ENCODE measurements around the gene COL23A1.
A peak's percentile ranks its signal among the peaks of the same experiment; 100 is the strongest.

The COL23A1 gene

DNA sequence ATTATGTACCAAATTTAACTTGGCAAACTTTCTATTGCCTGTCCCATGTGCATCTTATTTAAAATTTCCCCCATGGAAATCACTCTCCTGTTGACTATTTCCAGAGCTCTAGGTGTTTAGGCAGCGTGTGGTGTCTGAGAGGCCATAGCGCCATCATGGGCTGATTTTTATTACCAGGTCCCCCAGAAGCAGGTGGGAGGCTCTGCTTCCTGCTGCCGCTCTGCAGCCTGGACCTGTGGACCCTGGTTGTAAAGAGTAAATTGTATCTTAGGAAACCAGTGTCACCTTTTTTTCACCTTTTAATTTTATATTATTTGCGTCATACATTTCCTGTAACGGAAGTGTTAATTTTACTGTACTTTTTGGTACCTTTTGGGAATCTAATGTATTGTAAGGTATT is 379.5 kb downstream of the COL23A1 start:
- Histone ChIP-seq H3K36me3 (peaks cover 85% of the 10 kb centered on the region), H3K27ac (no peak overlapping the region), H3K27me3 (no peaks in the 10 kb centered on the region), H3K4me1 (ENCODE audit: control insufficient read depth in 1 of 2, insufficient read depth in 1 of 2, low read depth in 1 of 2, low read length in 1 of 2) (peaks cover 34 to 41% of the 10 kb centered on the region in 2 experiments), H3K4me3 (ENCODE audit: low read depth in 1 of 2, low read length in 1 of 2) (no peak overlapping the region), H3K9me3 (no peaks in the 10 kb centered on the region)
- TF ChIP-seq, protein P1, sequence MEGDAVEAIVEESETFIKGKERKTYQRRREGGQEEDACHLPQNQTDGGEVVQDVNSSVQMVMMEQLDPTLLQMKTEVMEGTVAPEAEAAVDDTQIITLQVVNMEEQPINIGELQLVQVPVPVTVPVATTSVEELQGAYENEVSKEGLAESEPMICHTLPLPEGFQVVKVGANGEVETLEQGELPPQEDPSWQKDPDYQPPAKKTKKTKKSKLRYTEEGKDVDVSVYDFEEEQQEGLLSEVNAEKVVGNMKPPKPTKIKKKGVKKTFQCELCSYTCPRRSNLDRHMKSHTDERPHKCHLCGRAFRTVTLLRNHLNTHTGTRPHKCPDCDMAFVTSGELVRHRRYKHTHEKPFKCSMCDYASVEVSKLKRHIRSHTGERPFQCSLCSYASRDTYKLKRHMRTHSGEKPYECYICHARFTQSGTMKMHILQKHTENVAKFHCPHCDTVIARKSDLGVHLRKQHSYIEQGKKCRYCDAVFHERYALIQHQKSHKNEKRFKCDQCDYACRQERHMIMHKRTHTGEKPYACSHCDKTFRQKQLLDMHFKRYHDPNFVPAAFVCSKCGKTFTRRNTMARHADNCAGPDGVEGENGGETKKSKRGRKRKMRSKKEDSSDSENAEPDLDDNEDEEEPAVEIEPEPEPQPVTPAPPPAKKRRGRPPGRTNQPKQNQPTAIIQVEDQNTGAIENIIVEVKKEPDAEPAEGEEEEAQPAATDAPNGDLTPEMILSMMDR (IDR thresholded peaks at IDR 0.05), result no peak

DNA sequence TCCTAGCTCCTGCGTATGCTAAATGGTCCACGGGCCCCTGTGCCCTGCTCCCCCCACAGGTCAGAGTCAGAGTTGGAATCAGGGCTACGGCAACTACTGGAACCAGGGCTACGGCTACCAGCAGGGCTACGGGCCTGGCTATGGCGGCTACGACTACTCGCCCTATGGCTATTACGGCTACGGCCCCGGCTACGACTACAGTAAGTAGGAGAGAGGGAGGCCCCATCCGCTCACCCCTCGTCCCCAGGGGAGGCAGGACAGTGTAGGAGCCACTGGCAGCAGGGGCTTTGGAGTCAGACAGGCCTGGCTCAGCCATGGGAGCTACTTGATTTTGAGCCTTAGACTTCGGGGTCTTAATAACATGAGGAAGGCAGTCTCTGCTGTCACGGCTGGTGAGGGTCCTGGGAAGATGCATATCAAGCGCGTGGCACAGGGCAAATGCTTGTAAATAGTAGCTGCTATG is 380.1 kb downstream of the COL23A1 start:
- no peaks in the 10 kb centered on the region for H3K9me3 ChIP-seq

DNA sequence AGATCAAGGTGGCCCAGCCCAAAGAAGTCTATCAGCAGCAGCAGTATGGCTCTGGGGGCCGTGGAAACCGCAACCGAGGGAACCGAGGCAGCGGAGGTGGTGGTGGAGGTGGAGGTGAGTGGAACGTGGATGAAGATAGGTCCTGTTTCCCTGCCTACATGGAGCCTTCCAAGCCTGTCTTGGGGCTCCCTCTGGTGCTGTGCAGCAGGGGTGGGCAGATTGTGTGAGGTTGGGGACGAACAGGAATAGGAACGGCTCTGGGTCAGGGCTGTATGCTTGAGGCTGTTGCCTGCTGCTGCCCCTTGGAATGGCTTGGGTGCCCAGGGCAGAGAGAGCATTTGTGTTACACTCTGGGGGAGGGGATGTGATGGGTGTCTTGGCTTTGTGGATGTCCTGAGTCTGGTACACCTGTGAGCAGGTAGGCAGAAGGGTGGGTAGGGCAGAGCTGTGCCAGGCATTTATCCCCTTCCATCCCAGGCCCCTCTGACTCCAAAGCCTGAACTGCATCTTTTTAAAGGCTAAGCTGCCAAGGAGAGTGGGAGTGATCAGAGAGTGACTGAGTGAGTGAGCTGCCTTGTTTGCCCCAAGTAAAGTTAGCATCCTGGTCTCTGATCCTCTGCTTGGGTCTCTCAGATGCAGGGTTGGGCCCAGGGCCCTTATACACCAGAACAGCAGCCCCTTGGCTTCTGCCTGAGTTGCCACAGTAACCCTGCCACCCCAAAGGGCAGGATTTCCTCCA is 380.7 kb downstream of the COL23A1 start:
- Histone ChIP-seq H3K36me3 (peaks cover 82% of the 10 kb centered on the region), H3K27ac (peak overlapping the region; percentile 10), H3K4me1 (ENCODE audit: control insufficient read depth in 1 of 2, insufficient read depth in 1 of 2, low read depth in 1 of 2, low read length in 1 of 2) (peaks cover 27 to 33% of the 10 kb centered on the region in 2 experiments), H3K9me3 (no peaks in the 10 kb centered on the region), H3K4me3 (ENCODE audit: low read depth in 1 of 2, low read length in 1 of 2) (no peak overlapping the region), H3K27me3 (no peaks in the 10 kb centered on the region)
- TF ChIP-seq, protein P1 (IDR thresholded peaks at IDR 0.05), result no peak

More for the DNA sequence above, 380.1 kb downstream of the COL23A1 start:
- Histone ChIP-seq H3K4me3 (ENCODE audit: low read depth in 1 of 2, low read length in 1 of 2) (no peak overlapping the region), H3K36me3 (peaks cover 85% of the 10 kb centered on the region), H3K27ac (peak overlapping the region; percentile 10), H3K4me1 (ENCODE audit: control insufficient read depth in 1 of 2, insufficient read depth in 1 of 2, low read depth in 1 of 2, low read length in 1 of 2) (peaks cover 33 to 39% of the 10 kb centered on the region in 2 experiments), H3K27me3 (no peaks in the 10 kb centered on the region)
- TF ChIP-seq, protein P1 (IDR thresholded peaks at IDR 0.05), result no peak

DNA sequence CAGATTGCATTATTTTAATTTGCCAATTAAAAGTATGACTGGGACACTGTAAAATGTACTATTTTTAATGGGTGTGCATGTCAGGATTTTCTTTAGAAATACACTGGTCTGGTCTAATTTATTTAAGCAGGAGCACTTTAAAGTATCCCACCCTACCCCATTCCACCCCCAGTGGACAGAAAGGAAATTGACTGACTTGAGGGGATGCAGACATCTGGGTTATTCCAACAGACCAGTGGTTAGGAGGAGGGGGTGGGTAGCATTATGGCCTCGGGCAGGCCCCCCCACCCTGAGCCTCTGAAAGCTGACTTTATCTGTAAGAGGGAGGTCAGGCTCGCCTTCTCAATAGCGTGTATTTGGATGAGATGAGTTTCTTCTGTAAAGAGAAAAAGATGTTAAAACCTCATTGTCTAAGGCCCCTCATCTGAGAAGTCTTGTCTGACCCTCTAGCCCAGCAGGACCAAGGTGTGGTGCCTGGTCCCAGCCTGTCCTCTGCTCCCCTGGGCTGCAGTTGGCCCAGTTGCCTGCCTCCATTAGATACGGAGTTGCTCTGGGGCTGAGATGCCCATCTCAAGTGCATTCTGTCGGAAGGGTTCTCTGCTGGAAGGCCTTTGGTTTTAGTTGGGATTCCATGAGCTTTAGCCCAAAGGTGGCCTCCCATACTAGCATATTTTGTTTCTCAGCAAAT is 381.5 kb downstream of the COL23A1 start:
- TF ChIP-seq, protein P1 (IDR thresholded peaks at IDR 0.05), result no peak

DNA sequence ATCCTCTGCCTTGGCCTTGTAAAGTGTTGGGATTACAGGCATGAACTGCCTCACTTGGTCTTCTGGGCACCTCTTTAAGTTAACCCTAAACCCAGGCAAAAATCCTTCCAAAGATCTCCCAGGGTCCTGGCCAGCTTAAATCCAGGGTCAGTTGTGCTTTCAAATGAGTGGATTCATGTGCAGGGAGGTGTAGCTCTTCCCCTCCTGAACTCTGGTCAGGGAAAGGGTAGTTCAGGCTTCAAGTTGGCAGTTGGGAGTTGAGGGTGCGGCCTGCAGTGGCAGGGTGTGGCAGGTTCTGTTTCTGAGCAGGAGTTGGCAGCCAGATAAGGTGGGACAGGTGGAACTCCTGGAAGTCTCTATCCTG is 382.3 kb downstream of the COL23A1 start:
- peaks cover 15 to 25% of the 10 kb centered on the region in 2 experiments for H3K4me1 ChIP-seq (ENCODE audit: control insufficient read depth in 1 of 2, insufficient read depth in 1 of 2, low read depth in 1 of 2, low read length in 1 of 2)
- H3K9me3 ChIP-seq, result no peaks in the 10 kb centered on the region
- H3K27me3 ChIP-seq, result no peaks in the 10 kb centered on the region
- TF ChIP-seq, protein P1 (IDR thresholded peaks at IDR 0.05), result no peak
- no peak overlapping the region for H3K4me3 ChIP-seq (ENCODE audit: low read depth in 1 of 2, low read length in 1 of 2)
- H3K27ac ChIP-seq, result peak overlapping the region; percentile 53
- H3K36me3 ChIP-seq, result peaks cover 66% of the 10 kb centered on the region

More for the DNA sequence above, 381.5 kb downstream of the COL23A1 start:
- Histone ChIP-seq H3K36me3 (peaks cover 74% of the 10 kb centered on the region), H3K27ac (no peak overlapping the region), H3K27me3 (no peaks in the 10 kb centered on the region), H3K4me3 (ENCODE audit: low read depth in 1 of 2, low read length in 1 of 2) (no peak overlapping the region), H3K4me1 (ENCODE audit: control insufficient read depth in 1 of 2, insufficient read depth in 1 of 2, low read depth in 1 of 2, low read length in 1 of 2) (peaks cover 19 to 28% of the 10 kb centered on the region in 2 experiments), H3K9me3 (no peaks in the 10 kb centered on the region)

Measured in neutrophil (primary cell).